Astrocyte (in vitro differentiated cells and primary cell): ENCODE measurements around the gene SPAG6. TPM values are rescaled to one million over a fixed set of nuclear protein-coding genes. Genes with fewer than 3 reads are reported as not detected.

Source experiments
- DNase-seq: peaks from one replicate; pipeline ENCODE4 v3.0.0-alpha.2; 2010; ENCODE audit warnings: low read depth
- FAIRE-seq: peaks from 2 replicates; lab custom pipeline; 2011; peaks lifted over from hg19 to GRCh38; lab: Jason Lieb, UNC
- H2AFZ ChIP-seq: 2 replicates; pipeline ENCODE4 v1.6.0; 2012; ENCODE audit warnings: low read depth, low read length, inconsistent platforms
- H3K27ac ChIP-seq: 2 replicates; pipeline ENCODE4 v1.5.1; 2011; ENCODE audit warnings: low read depth, low read length, inconsistent platforms
- H3K27me3 ChIP-seq: 2 replicates; pipeline ENCODE4 v1.6.0; 2011; ENCODE audit warnings: low read length, inconsistent platforms; ENCODE audit not compliant: insufficient read depth
- H3K36me3 ChIP-seq: 2 replicates; pipeline ENCODE4 v1.5.1; 2011; ENCODE audit warnings: low read length, inconsistent platforms; ENCODE audit not compliant: insufficient read depth
- H3K4me1 ChIP-seq: 2 replicates; pipeline ENCODE4 v1.5.1; 2011; ENCODE audit warnings: low read length, inconsistent platforms; ENCODE audit not compliant: insufficient read depth
- H3K4me2 ChIP-seq: 2 replicates; pipeline ENCODE4 v1.6.0; 2012; ENCODE audit warnings: low read length, inconsistent platforms
- H3K4me3 ChIP-seq: 2 replicates; pipeline ENCODE4 v1.5.1; 2011; ENCODE audit warnings: low read depth, mild to moderate bottlenecking, low read length, inconsistent platforms; ENCODE audit not compliant: insufficient read depth
- H3K79me2 ChIP-seq: 2 replicates; pipeline ENCODE4 v1.6.0; 2012; ENCODE audit warnings: mild to moderate bottlenecking, low read length, inconsistent platforms; ENCODE audit not compliant: insufficient read depth
- H3K9ac ChIP-seq: 2 replicates; pipeline ENCODE4 v1.6.0; 2012; ENCODE audit warnings: mild to moderate bottlenecking, low read length, inconsistent platforms
- H3K9me3 ChIP-seq: 2 replicates; pipeline ENCODE4 v1.5.1; 2012; ENCODE audit warnings: low read depth, mild to moderate bottlenecking, low read length, inconsistent platforms; ENCODE audit not compliant: insufficient read depth
- H4K20me1 ChIP-seq: 2 replicates; pipeline ENCODE4 v1.6.0; 2012; ENCODE audit warnings: low read length, inconsistent platforms; ENCODE audit not compliant: insufficient read depth
- H3K27ac Mint-ChIP-seq: one replicate; pipeline ENCODE4 v1.8.0; 2021; ENCODE audit warnings: mild to moderate bottlenecking, mixed read lengths; ENCODE audit not compliant: unreplicated experiment
- H3K27me3 Mint-ChIP-seq: one replicate; pipeline ENCODE4 v1.8.0; 2021; ENCODE audit warnings: low read depth, mixed read lengths; ENCODE audit not compliant: unreplicated experiment
- H3K36me3 Mint-ChIP-seq: one replicate; pipeline ENCODE4 v1.8.0; 2021; ENCODE audit warnings: low read depth, mixed read lengths; ENCODE audit not compliant: unreplicated experiment
- H3K4me1 Mint-ChIP-seq: one replicate; pipeline ENCODE4 v1.8.0; 2021; ENCODE audit warnings: low read depth, mixed read lengths; ENCODE audit not compliant: unreplicated experiment
- H3K4me3 Mint-ChIP-seq: one replicate; pipeline ENCODE4 v1.8.0; 2021; ENCODE audit warnings: mild to moderate bottlenecking, moderate library complexity, mixed read lengths; ENCODE audit not compliant: unreplicated experiment
- H3K9me3 Mint-ChIP-seq: one replicate; pipeline ENCODE4 v1.8.0; 2021; ENCODE audit warnings: mild to moderate bottlenecking, mixed read lengths; ENCODE audit not compliant: unreplicated experiment
- CTCF ChIP-seq: IDR thresholded peaks from 2 replicates; pipeline ENCODE4 v1.5.1; 2011; ENCODE audit warnings: low read depth, mild to moderate bottlenecking, inconsistent platforms, low read length, moderate library complexity; ENCODE audit not compliant: insufficient read depth
- EZH2 ChIP-seq: IDR thresholded peaks from 2 replicates; pipeline ENCODE4 v1.6.1; 2012; ENCODE audit warnings: mild to moderate bottlenecking, low read length, inconsistent platforms; ENCODE audit not compliant: insufficient read depth
- total RNA-seq: library from RNA; stranded (reverse); gene quantifications from 2 replicates; pipeline ENCODE4 v1.2.1, GENCODE V29; 2021

The SPAG6 gene
- total RNA-seq, 1 donor from 2014 or later = not detected

GRCh38 chr10:22319980-22320558 lies 25.2 kb upstream of the SPAG6 start:
- peaks cover 47% of the 10 kb centered on the region for H3K79me2 ChIP-seq
- peaks cover 41% of the 10 kb centered on the region for H3K27me3 Mint-ChIP-seq
- H2AFZ ChIP-seq = peak overlapping the region; percentile 14
- H3K4me3 ChIP-seq = peak overlapping the region; percentile 50
- peaks cover 32% of the 10 kb centered on the region for H3K27me3 ChIP-seq
- peaks cover 21% of the 10 kb centered on the region for H3K4me1 Mint-ChIP-seq
- DNase-seq (no peak), FAIRE-seq (no peak)
- H3K4me3 Mint-ChIP-seq = peak overlapping the region; percentile 88
- no peak for TF ChIP-seq EZH2
- no peak for TF ChIP-seq CTCF
- H3K4me2 ChIP-seq = peak overlapping the region; percentile 80
- H3K9me3 ChIP-seq = no peaks in the 10 kb centered on the region
- no peak overlapping the region for H3K27ac ChIP-seq
- peak overlapping the region; percentile 21 for H3K27ac Mint-ChIP-seq
- H3K36me3 ChIP-seq = no peaks in the 10 kb centered on the region
- H3K36me3 Mint-ChIP-seq = peaks cover 2% of the 10 kb centered on the region
- H3K4me1 ChIP-seq = peaks cover 27% of the 10 kb centered on the region
- no peaks in the 10 kb centered on the region for H3K9me3 Mint-ChIP-seq
- peaks cover 30% of the 10 kb centered on the region for H4K20me1 ChIP-seq
- peak overlapping the region; percentile 64 for H3K9ac ChIP-seq

- peaks cover 25% of the 10 kb centered on the region for H3K4me1 ChIP-seq
- Mint-ChIP-seq H3K27me3 (peaks cover 38% of the 10 kb centered on the region), H3K36me3 (peaks cover 2% of the 10 kb centered on the region), H3K4me3 (peak within 1 kb of the TSS; percentile 97), H3K27ac (peak within 1 kb of the TSS; percentile 69), H3K4me1 (peaks cover 19% of the 10 kb centered on the region), H3K9me3 (no peaks in the 10 kb centered on the region)
- peak within 1 kb of the TSS; percentile 74 for H3K4me3 ChIP-seq
- H2AFZ ChIP-seq = peak within 1 kb of the TSS; percentile 66
- DNase-seq = peak; percentile 60
- peaks cover 47% of the 10 kb centered on the region for H3K79me2 ChIP-seq
- H3K9ac ChIP-seq = peak within 1 kb of the TSS; percentile 84
- H3K9me3 ChIP-seq = no peaks in the 10 kb centered on the region
- H3K27ac ChIP-seq = peak within 1 kb of the TSS; percentile 54
- peaks cover 31% of the 10 kb centered on the region for H4K20me1 ChIP-seq
- H3K27me3 ChIP-seq = peaks cover 32% of the 10 kb centered on the region
- no peak for TF ChIP-seq EZH2
- no peak for TF ChIP-seq CTCF
- no peaks in the 10 kb centered on the region for H3K36me3 ChIP-seq
- H3K4me2 ChIP-seq = peak within 1 kb of the TSS; percentile 94
- no peak for FAIRE-seq
Observed at GRCh38 chr10:22320591-22321155, 24.6 kb upstream of the SPAG6 start, which contains the start of gene BMI1. BMI1 (plus strand) TSS chr10:22321099; CDS start chr10:22326450, 5,351 bp downstream.
